Stimulated activated CD8-positive, alpha-beta memory T cell treated with anti-CD3 and anti-CD28 coated beads, Interleukin-15, amount 100 ng/mL, for 24 hours (primary cell): ENCODE measurements around the gene ORC4.

Source experiments
- DNase-seq: peaks from one replicate; pipeline ENCODE4 v3.0.0-alpha.2; 2020; ENCODE audit warnings: low read depth

ORC4 gene

GRCh38 chr2:147933931-147934330, 86.6 kb downstream of the ORC4 start:
- no peak for DNase-seq

- no peak for DNase-seq
These were observed 93.4 kb downstream of the ORC4 start for GRCh38 chr2:147927053-147927588.

DNA sequence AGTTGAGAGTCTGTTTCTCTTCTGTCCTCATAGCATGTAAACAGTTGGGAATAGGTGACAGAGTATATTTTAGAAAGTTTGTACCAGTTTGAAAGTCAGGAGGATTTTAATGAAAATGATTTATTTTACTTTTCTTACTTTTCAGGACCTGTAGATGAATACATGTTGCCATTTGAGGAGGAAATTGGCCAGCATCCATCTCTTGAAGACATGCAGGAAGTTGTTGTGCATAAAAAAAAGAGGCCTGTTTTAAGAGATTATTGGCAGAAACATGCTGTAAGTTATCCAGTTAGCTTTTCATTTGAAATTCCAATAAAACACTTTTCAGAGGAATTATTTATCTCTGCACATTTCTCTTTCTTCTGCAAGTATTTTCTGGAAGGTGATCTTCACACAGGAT, 94.7 kb downstream of the ORC4 start:
- DNase-seq, result no peak

DNA sequence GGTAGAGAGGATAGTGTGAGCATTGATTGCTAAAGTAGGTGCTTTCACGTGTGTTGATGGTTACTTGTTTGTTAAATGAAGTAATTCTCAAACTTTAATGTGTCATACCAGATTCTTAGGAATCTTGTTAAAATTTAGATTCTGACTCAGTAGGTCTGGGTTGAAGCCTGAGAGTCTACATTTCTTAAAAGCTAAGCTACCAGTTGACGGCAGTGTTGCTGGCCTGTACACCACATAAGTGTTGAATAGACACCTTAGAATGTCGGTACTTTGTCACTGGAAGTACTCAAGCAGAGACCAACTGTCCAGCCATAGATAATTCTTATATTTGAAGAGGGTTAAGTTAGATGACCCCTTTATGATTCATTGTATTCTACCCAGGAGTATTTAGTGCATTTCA, 95.9 kb downstream of the ORC4 start:
- no peak for DNase-seq

DNA sequence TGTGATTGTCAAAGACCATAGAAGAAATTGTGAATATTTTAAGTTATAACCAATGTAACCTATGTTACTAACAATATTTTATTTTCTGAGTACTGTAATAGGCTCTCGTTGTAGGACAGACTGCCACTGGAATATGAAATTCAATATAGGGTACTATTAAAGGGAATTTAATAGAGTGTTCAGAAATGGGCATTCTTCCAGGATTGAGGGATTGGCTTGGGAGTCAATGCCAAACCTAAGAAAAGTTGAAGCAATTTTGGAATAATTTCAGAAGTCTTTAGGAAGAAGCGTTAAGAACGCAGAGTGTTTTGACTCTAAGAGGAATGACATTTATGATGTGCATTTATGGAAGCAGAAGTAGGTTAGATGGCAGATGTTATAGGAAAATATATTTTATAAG, 96.7 kb downstream of the ORC4 start:
- no peak for DNase-seq

GRCh38 chr2:147917161-147917560, 103.4 kb downstream of the ORC4 start:
- DNase-seq, result no peak

DNA sequence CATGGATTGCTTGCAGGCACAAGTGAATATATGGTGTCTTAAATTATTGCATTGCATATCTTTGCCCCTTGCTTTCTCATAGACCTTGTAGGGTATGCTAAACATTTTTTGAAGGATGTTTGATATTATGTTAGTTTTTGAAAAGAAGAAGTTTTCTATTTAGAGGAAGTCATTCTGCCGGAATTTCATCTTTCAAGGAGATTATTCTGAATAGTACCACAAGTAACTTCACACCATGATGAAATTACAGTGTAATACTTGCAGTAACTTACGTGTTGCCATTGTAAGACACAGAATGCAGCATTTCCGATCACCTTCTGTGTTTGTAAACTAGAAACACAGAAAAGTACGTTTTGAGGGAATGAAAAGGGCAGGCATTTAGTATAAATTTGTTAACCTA, 103.8 kb downstream of the ORC4 start:
- no peak for DNase-seq

DNA sequence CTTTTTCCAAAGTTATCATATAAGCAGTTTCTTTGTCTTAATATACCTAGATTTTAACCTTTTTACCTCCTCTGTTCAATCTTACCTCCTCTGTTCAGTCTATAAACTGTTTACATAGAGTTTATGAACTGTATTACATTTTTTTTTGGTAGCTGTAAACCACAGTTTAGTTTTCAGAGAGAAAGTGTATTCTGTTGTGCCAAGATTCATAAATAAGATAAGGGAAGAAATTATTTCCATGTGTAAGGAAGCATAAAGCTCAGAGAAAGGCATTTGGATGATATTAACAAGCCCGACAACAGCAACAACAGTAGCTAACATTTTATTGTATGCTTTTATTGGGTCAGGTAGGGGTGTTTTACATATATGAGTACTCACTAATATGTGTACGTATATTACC, 104.5 kb downstream of the ORC4 start:
- no peak for DNase-seq

- no peak for DNase-seq
These were observed 106.6 kb downstream of the ORC4 start for GRCh38 chr2:147913701-147914480.

GRCh38 chr2:147910990-147911473, 109.5 kb downstream of the ORC4 start:
- no peak for DNase-seq

- no peak for DNase-seq
These were observed 111.4 kb downstream of the ORC4 start for GRCh38 chr2:147909178-147909577.

- DNase-seq, result no peak
These were observed 116.5 kb downstream of the ORC4 start for GRCh38 chr2:147904051-147904450.

DNA sequence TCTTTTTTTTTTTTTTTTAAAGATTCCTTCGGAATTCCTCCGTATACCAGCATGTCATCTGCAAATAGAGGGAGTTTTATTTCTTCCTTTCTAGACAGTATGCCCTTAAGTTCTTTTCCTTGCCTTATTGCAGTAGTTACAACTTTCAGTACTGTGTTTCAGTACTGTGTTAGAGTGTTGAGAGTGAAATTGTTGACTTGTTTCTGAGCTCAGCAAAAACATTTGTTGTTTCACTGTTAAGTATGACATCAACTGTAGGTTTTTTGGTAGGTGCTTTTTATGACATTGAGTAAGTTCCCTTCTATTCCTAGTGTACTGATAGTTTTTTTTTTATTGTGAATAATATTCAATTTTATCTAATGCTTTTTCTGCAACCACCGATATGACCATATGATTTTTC, 131.9 kb downstream of the ORC4 start:
- no peak for DNase-seq

DNA sequence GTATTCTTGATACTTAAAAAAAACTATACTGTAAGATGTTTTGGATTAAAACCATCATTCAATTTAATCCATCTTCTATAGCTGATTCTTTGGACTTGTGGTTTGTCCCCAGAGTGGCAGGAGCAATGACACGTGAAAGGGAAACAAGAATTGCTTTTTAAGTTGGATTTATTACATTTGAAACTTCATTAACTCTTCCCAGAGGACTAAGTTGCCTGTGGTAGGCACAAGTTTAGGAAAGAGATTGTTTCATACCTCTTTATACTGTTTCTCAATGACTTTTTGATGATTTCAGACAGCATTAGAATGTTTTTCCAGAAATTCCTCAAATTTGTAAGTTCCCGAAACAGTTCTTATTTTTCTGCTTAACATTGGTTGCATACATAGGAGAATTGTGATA, 134.4 kb downstream of the ORC4 start:
- DNase-seq, result no peak

DNA sequence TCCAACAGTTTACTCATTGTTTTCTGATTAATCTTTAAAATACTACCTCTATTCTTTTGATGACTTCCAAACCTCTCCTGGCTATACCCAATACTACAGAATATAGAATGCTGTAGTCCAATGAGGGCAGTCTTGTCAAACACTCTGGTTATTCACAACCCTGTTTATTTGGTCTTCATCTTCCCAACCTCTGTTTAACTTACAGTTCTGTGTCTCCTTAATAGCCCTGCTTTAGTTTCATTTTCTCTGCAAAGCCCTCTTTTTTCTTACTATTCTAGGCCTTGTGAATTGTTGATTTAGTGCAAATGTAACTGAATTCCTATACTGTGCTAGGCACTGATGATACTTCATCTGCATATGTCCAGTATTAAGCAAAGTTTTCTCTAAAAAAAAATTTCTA, 135.7 kb downstream of the ORC4 start:
- DNase-seq, result no peak

GRCh38 chr2:147882631-147883030, 137.9 kb downstream of the ORC4 start:
- DNase-seq, result no peak
